Measurements from ENCODE around the gene DIP2B. TPM values are rescaled to one million over a fixed set of nuclear protein-coding genes. Genes with fewer than 3 reads are reported as not detected.

The DIP2B gene
- polyA plus RNA-seq, 3 donors: 3.5 to 12.3 (median 6.5) TPM

DNA sequence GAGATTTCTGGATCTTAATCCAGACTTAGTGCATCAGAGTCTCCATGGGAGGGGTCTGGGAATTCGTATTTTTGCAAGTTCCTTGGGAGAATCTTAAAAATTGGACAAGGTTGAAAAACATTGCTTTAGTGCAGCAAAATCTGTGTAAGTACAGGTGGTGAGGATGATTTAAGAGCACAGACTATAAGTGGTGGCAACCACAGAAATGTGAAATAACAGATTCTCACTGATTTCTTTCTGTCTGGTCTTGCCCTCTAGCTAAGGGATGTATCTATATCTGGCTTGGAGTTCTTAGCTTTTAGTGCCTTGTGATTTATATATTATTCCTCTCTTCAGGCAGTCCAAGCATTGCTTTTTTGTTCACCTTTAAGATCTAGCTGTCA is 116.2 kb downstream of the DIP2B start:
- no peaks in the 10 kb centered on the region for H3K27me3 ChIP-seq (ENCODE audit: control insufficient read depth in 2 of 2, insufficient read depth in 2 of 2, low read length in 2 of 2)
- H3K4me3 ChIP-seq (replicated peaks in 1 of 3; ENCODE audit: low read depth in 2 of 3, low read length in 3 of 3): no peak overlapping the region
- no peak overlapping the region for H3K9ac ChIP-seq (ENCODE audit: insufficient read depth, low read length, poor library complexity, severe bottlenecking)
- H3K4me1 Mint-ChIP-seq: peaks cover 36% of the 10 kb centered on the region
- peak overlapping the region in 1 of 7 donors; percentile 6 for H3K27ac Mint-ChIP-seq
- H3K27ac ChIP-seq (ENCODE audit: low read depth in 1 of 2, low read length in 2 of 2): no peak overlapping the region
- no peak overlapping the region for H3K4me3 Mint-ChIP-seq
- H3K4me2 ChIP-seq (replicated peaks; ENCODE audit: extremely low read depth, low read length, poor library complexity, severe bottlenecking): no peak overlapping the region
- H3K4me1 ChIP-seq (ENCODE audit: control insufficient read depth in 1 of 2, insufficient read depth in 2 of 2, low read length in 2 of 2): peaks cover 16 to 17% of the 10 kb centered on the region in 2 donors
- H2AFZ ChIP-seq (ENCODE audit: insufficient read depth, low read depth, low read length, poor library complexity, severe bottlenecking): no peak overlapping the region
- H3K36me3 Mint-ChIP-seq: peaks cover 5 to 7% of the 10 kb centered on the region in 2 donors
- peaks cover 93% of the 10 kb centered on the region for H3K79me2 ChIP-seq (ENCODE audit: insufficient read depth, low read length)
- H3K27me3 Mint-ChIP-seq (ENCODE audit: low read depth in 3 of 3): peaks cover 0 to 2% (median 1%) of the 10 kb centered on the region in 3 donors
- peaks cover 92% of the 10 kb centered on the region for H4K20me1 ChIP-seq (ENCODE audit: insufficient read depth, low read length)
- intact Hi-C loops (cut with micrococcal nuclease): loop anchor here in 1 of 2 donors (10.0 kb wide), 1 partner anchor 46 kb away; no protein-coding TSS in a partner anchor
- no peaks in the 10 kb centered on the region for H3K9me3 Mint-ChIP-seq
- no CpG with 5 or more reads among the region's 1 CpG for WGBS (ENCODE audit: insufficient coverage)
- no peak for DNase-seq
- TF ChIP-seq, protein P1, sequence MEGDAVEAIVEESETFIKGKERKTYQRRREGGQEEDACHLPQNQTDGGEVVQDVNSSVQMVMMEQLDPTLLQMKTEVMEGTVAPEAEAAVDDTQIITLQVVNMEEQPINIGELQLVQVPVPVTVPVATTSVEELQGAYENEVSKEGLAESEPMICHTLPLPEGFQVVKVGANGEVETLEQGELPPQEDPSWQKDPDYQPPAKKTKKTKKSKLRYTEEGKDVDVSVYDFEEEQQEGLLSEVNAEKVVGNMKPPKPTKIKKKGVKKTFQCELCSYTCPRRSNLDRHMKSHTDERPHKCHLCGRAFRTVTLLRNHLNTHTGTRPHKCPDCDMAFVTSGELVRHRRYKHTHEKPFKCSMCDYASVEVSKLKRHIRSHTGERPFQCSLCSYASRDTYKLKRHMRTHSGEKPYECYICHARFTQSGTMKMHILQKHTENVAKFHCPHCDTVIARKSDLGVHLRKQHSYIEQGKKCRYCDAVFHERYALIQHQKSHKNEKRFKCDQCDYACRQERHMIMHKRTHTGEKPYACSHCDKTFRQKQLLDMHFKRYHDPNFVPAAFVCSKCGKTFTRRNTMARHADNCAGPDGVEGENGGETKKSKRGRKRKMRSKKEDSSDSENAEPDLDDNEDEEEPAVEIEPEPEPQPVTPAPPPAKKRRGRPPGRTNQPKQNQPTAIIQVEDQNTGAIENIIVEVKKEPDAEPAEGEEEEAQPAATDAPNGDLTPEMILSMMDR (IDR thresholded peaks at IDR 0.05): no peak
- no peaks in the 10 kb centered on the region for H3K9me3 ChIP-seq (replicated peaks in 1 of 2; ENCODE audit: control insufficient read depth in 1 of 2, insufficient read depth in 1 of 2, low read length in 2 of 2)
- H3K36me3 ChIP-seq (replicated peaks in 1 of 2; ENCODE audit: control insufficient read depth in 1 of 2, insufficient read depth in 2 of 2, low read length in 2 of 2): no peaks in the 10 kb centered on the region

DNA sequence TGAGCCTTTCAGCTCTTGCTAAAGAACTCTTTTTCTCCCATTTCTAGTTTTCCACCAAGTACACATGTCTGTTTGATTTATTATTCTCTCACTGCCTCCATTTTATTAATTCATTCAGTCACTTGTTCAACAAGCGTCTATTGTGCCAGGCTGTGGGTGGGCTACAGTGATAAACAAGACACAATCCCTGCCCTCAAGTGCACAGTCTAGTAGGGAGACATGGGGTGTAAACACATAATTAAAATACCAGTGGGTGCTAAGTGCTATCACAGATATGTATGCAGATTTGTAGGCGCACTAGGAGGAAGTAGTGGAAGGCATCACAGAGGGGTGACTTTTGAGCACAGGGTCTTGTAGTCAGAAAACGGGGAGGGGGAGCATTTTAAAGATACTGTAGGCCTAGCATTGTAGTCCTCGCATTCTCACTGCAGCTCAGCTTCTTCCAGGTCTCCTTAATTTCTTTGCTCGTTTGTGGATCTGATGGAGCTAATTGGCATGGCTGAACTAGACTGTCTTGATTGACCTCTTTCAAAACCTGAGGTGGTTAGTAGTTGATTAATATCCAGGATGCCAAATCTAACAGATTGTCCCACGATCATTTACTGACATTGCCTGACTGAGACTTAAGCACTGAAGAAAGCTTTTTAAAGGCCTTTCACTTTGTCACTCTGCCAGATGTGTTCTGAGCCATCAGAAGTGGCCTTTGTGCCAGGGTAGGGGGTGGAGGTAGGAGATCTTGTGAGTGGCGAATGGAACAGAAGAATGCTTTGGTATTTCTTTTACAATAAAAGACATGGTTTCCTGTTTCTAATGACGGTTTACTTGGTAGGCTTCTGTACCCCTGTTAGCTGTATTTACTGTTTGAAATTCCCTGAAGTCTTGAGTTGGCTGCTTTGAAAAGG is 116.9 kb downstream of the DIP2B start:
- intact Hi-C loops (cut with micrococcal nuclease): loop anchor here in 1 of 2 donors (10.0 kb wide), 1 partner anchor 47 kb away; no protein-coding TSS in a partner anchor
- no peak overlapping the region for H3K4me3 Mint-ChIP-seq
- no peak overlapping the region for H3K27ac ChIP-seq (ENCODE audit: low read depth in 1 of 2, low read length in 2 of 2)

More for the DNA sequence above, 116.9 kb downstream of the DIP2B start:
- no peak for DNase-seq
- TF ChIP-seq, protein P1 (IDR thresholded peaks at IDR 0.05): no peak
- 65% methylated on average over 2 of the region's 8 CpGs for WGBS (ENCODE audit: insufficient coverage)
- H3K9me3 ChIP-seq (replicated peaks in 1 of 2; ENCODE audit: control insufficient read depth in 1 of 2, insufficient read depth in 1 of 2, low read length in 2 of 2): no peaks in the 10 kb centered on the region
- peaks cover 23 to 24% of the 10 kb centered on the region in 2 donors for H3K4me1 ChIP-seq (ENCODE audit: control insufficient read depth in 1 of 2, insufficient read depth in 2 of 2, low read length in 2 of 2)
- H3K27ac Mint-ChIP-seq: peak overlapping the region in 4 of 7 donors; percentile 6 to 76 (median 14)
- peaks cover 87% of the 10 kb centered on the region for H3K79me2 ChIP-seq (ENCODE audit: insufficient read depth, low read length)
- H3K27me3 ChIP-seq (ENCODE audit: control insufficient read depth in 2 of 2, insufficient read depth in 2 of 2, low read length in 2 of 2): no peaks in the 10 kb centered on the region
- H3K27me3 Mint-ChIP-seq (ENCODE audit: low read depth in 3 of 3): peaks cover 0 to 2% (median 1%) of the 10 kb centered on the region in 3 donors
- H3K36me3 Mint-ChIP-seq: peaks cover 5 to 6% of the 10 kb centered on the region in 2 donors
- H3K9me3 Mint-ChIP-seq: no peaks in the 10 kb centered on the region
- H2AFZ ChIP-seq (ENCODE audit: insufficient read depth, low read depth, low read length, poor library complexity, severe bottlenecking): no peak overlapping the region
- H3K4me1 Mint-ChIP-seq: peaks cover 43% of the 10 kb centered on the region
- no peak overlapping the region for H3K4me3 ChIP-seq (replicated peaks in 1 of 3; ENCODE audit: low read depth in 2 of 3, low read length in 3 of 3)
- no peaks in the 10 kb centered on the region for H3K36me3 ChIP-seq (replicated peaks in 1 of 2; ENCODE audit: control insufficient read depth in 1 of 2, insufficient read depth in 2 of 2, low read length in 2 of 2)
- H3K9ac ChIP-seq (ENCODE audit: insufficient read depth, low read length, poor library complexity, severe bottlenecking): no peak overlapping the region
- peaks cover 91% of the 10 kb centered on the region for H4K20me1 ChIP-seq (ENCODE audit: insufficient read depth, low read length)
- no peak overlapping the region for H3K4me2 ChIP-seq (replicated peaks; ENCODE audit: extremely low read depth, low read length, poor library complexity, severe bottlenecking)

All from CD14-positive monocyte (primary cell).